Measurements from ENCODE around the gene ZNF138.

ZNF138 gene

GRCh38 chr7:64802699-64803098 is 8.5 kb downstream of the ZNF138 start:
- TF ChIP-seq GABPA (IDR thresholded peaks at IDR 0.05; ENCODE audit: low read depth) = no peak
- TF ChIP-seq SPI1 (IDR thresholded peaks at IDR 0.05; ENCODE audit: borderline replicate concordance, low read depth) = no peak
- TF ChIP-seq, protein P1, sequence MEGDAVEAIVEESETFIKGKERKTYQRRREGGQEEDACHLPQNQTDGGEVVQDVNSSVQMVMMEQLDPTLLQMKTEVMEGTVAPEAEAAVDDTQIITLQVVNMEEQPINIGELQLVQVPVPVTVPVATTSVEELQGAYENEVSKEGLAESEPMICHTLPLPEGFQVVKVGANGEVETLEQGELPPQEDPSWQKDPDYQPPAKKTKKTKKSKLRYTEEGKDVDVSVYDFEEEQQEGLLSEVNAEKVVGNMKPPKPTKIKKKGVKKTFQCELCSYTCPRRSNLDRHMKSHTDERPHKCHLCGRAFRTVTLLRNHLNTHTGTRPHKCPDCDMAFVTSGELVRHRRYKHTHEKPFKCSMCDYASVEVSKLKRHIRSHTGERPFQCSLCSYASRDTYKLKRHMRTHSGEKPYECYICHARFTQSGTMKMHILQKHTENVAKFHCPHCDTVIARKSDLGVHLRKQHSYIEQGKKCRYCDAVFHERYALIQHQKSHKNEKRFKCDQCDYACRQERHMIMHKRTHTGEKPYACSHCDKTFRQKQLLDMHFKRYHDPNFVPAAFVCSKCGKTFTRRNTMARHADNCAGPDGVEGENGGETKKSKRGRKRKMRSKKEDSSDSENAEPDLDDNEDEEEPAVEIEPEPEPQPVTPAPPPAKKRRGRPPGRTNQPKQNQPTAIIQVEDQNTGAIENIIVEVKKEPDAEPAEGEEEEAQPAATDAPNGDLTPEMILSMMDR (IDR thresholded peaks at IDR 0.05; ENCODE audit: insufficient read depth, low read length) = no peak
- no peak for TF ChIP-seq POLR2AphosphoS5 (IDR thresholded peaks at IDR 0.05; ENCODE audit: low read depth)
- H3K27ac ChIP-seq (replicated peaks) = no peak overlapping the region
- no peak overlapping the region for H3K4me3 ChIP-seq (replicated peaks; ENCODE audit: insufficient read depth, low read length)
- no peak for DNase-seq (ENCODE audit: low read depth in 1 of 2, low spot score in 1 of 2)
- no peaks in the 10 kb centered on the region for H3K27me3 ChIP-seq (ENCODE audit: insufficient read depth, poor library complexity, severe bottlenecking)

GRCh38 chr7:64807731-64808365 is 13.6 kb downstream of the ZNF138 start:
- DNase-seq (ENCODE audit: low read depth in 1 of 2, low spot score in 1 of 2) = no peak
- Histone ChIP-seq H3K27me3 (ENCODE audit: insufficient read depth, poor library complexity, severe bottlenecking) (no peaks in the 10 kb centered on the region), H3K27ac (replicated peaks) (no peak overlapping the region), H3K4me3 (replicated peaks; ENCODE audit: insufficient read depth, low read length) (no peak overlapping the region)
- TF ChIP-seq REST (IDR thresholded peaks at IDR 0.05; ENCODE audit: insufficient replicate concordance, low read depth) (no peak), SPI1 (IDR thresholded peaks at IDR 0.05; ENCODE audit: borderline replicate concordance, low read depth) (no peak), POLR2AphosphoS5 (IDR thresholded peaks at IDR 0.05; ENCODE audit: low read depth) (no peak), GABPA (IDR thresholded peaks at IDR 0.05; ENCODE audit: low read depth) (no peak)
- TF ChIP-seq, protein P1 (IDR thresholded peaks at IDR 0.05; ENCODE audit: insufficient read depth, low read length) = no peak

DNA sequence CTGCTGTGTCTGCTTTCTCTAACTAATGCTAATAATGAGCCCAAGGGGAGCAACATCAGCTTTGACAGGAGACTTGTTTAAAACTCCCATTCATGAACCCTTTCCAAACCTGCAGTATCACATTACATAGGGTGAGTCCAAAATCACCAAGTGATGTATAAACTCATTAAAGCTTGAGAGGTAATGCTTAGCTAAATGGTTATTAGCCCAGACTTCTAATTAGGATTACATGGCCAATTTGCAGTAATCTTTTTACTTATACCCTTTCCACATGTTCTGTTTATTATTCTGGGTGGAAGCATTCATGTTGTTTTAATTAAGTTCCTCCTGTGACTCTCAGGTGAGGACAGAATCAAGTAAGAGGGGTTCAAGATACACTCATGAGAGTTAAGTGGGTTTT is 17.5 kb downstream of the ZNF138 start:
- TF ChIP-seq REST (IDR thresholded peaks at IDR 0.05; ENCODE audit: insufficient replicate concordance, low read depth) (no peak), POLR2AphosphoS5 (IDR thresholded peaks at IDR 0.05; ENCODE audit: low read depth) (no peak), GABPA (IDR thresholded peaks at IDR 0.05; ENCODE audit: low read depth) (no peak), SPI1 (IDR thresholded peaks at IDR 0.05; ENCODE audit: borderline replicate concordance, low read depth) (no peak)
- TF ChIP-seq, protein P1 (IDR thresholded peaks at IDR 0.05; ENCODE audit: insufficient read depth, low read length) = no peak
- Histone ChIP-seq H3K4me3 (replicated peaks; ENCODE audit: insufficient read depth, low read length) (no peak overlapping the region), H3K27ac (replicated peaks) (no peak overlapping the region), H3K27me3 (ENCODE audit: insufficient read depth, poor library complexity, severe bottlenecking) (no peaks in the 10 kb centered on the region)
- no peak for DNase-seq (ENCODE audit: low read depth in 1 of 2, low spot score in 1 of 2)

- no peak overlapping the region for H3K4me3 ChIP-seq (replicated peaks; ENCODE audit: insufficient read depth, low read length)
- H3K27ac ChIP-seq (replicated peaks) = no peak overlapping the region
- H3K27me3 ChIP-seq (ENCODE audit: insufficient read depth, poor library complexity, severe bottlenecking) = no peaks in the 10 kb centered on the region
- TF ChIP-seq POLR2AphosphoS5 (IDR thresholded peaks at IDR 0.05; ENCODE audit: low read depth) (no peak), SPI1 (IDR thresholded peaks at IDR 0.05; ENCODE audit: borderline replicate concordance, low read depth) (no peak), REST (IDR thresholded peaks at IDR 0.05; ENCODE audit: insufficient replicate concordance, low read depth) (no peak), GABPA (IDR thresholded peaks at IDR 0.05; ENCODE audit: low read depth) (no peak)
- TF ChIP-seq, protein P1 (IDR thresholded peaks at IDR 0.05; ENCODE audit: insufficient read depth, low read length) = no peak
- no peak for DNase-seq (ENCODE audit: low read depth in 1 of 2, low spot score in 1 of 2)
These were observed 36.7 kb downstream of the ZNF138 start for GRCh38 chr7:64830926-64831325.

Data from HL-60 (cell line).